T47D (cell line): ENCODE results near the gene ALG14.
"Not testable (repeated sequence)": the region's sequence is repeated elsewhere in the genome, so short reads cannot be mapped to it uniquely, and the experiment has no call there.

Experiments
- DNase-seq, 2 experiments: peaks; one replicate each; pipeline versions ENCODE4 v3.0.0 to v3.0.0-alpha.2; 2011 to 2012; ENCODE audit warnings: low read depth in 1 of 2, low spot score in 1 of 2
- JUND ChIP-seq: IDR thresholded peaks from 2 replicates; pipeline ENCODE4 v1.6.1; 2012; ENCODE audit warnings: low read depth
- in situ Hi-C: cut with HindIII; loops from 2 replicates; pipeline ENCODE4 v1.10.0; 2016; ENCODE audit warnings: low sequenced_read_pairs, low pct_unique_long_range_greater_than_20kb

The ALG14 gene

GRCh38 chr1:95097426-95097825, 24.7 kb upstream of the ALG14 start:
- in situ Hi-C loops, result no loop called here
- no peak for TF ChIP-seq JUND
- DNase-seq, result no peak

GRCh38 chr1:95096218-95096841, 23.6 kb upstream of the ALG14 start:
- in situ Hi-C loops, result no loop called here
- TF ChIP-seq JUND, result no peak

GRCh38 chr1:95095833-95096217, 23.1 kb upstream of the ALG14 start:
- no peak for TF ChIP-seq JUND
- peak in 1 of 2 experiments; percentile 9 for DNase-seq
- in situ Hi-C loops, result no loop called here

More at GRCh38 chr1:95096218-95096841, 23.6 kb upstream of the ALG14 start:
- DNase-seq, result no peak

GRCh38 chr1:95094923-95095322, 22.2 kb upstream of the ALG14 start:
- no peak for DNase-seq
- in situ Hi-C loops, result no loop called here
- no peak for TF ChIP-seq JUND

- TF ChIP-seq JUND, result no peak
- DNase-seq, result no peak
- in situ Hi-C loops, result no loop called here
Measured at GRCh38 chr1:95093296-95093695, 20.5 kb upstream of the ALG14 start.

- DNase-seq, in situ Hi-C loops: not testable (repeated sequence)
Measured at GRCh38 chr1:95092891-95093290, 20.1 kb upstream of the ALG14 start.

- DNase-seq, in situ Hi-C loops: not testable (repeated sequence)
Measured at GRCh38 chr1:95091290-95091689, 18.5 kb upstream of the ALG14 start.

- no peak for DNase-seq
- TF ChIP-seq JUND, result no peak
- in situ Hi-C loops, result no loop called here
Measured at GRCh38 chr1:95089650-95090287, 17.0 kb upstream of the ALG14 start.

GRCh38 chr1:95088303-95088702, 15.6 kb upstream of the ALG14 start:
- in situ Hi-C loops, result no loop called here
- TF ChIP-seq JUND, result no peak
- no peak for DNase-seq

- TF ChIP-seq JUND, result no peak
- no peak for DNase-seq
- in situ Hi-C loops, result no loop called here
Measured at GRCh38 chr1:95086949-95087533, 14.3 kb upstream of the ALG14 start.

- no peak for TF ChIP-seq JUND
- DNase-seq, result no peak
- in situ Hi-C loops, result no loop called here
Measured at GRCh38 chr1:95085376-95085775, 12.6 kb upstream of the ALG14 start.

GRCh38 chr1:95084317-95085176, 11.8 kb upstream of the ALG14 start:
- in situ Hi-C loops, result no loop called here
- no peak for TF ChIP-seq JUND
- DNase-seq, result peak in 1 of 2 experiments; percentile 7

GRCh38 chr1:95080879-95081278, 8.1 kb upstream of the ALG14 start:
- no peak for DNase-seq
- in situ Hi-C loops, result no loop called here
- TF ChIP-seq JUND, result no peak
